ENCODE data around the gene GRIK5.

DNA sequence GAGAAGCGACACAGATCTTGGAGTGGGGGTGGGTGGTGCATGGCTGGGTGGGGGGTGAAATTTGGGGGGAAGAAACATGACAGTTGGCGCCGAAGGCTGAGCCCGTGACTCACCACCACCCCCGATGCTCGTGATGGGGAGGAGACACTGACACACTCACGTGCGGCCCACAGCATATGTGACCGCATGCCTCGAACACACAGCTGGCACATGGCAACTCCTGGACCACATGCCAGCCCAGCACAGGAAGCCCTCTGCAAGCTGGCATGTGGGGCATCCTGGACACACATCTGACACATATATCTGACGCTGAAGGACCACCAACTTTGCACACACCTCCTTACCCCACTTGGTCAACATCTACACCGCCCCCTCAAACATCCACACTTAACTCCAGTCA, 1.2 kb upstream of the GRIK5 start:
- TF ChIP-seq ZXDB (tag by site-specific recombination; IDR thresholded peaks at IDR 0.05): no peak
- TF ChIP-seq TCF7L2 (IDR thresholded peaks at IDR 0.05; ENCODE audit: borderline replicate concordance, low read depth, low read length): no peak
